Pancreas (tissue), 10 donors: ENCODE data around the gene CEP131. TPM values are rescaled to one million over a fixed set of nuclear protein-coding genes. Genes with fewer than 3 reads are reported as not detected.
A peak's percentile ranks its signal among the peaks of the same experiment; 100 is the strongest.
"Not testable (repeated sequence)": the region's sequence is repeated elsewhere in the genome, so short reads cannot be mapped to it uniquely, and the experiment has no call there.

Experiments
- ATAC-seq, 4 donors: fragments of 200-7000 bp; cut with Tn5 transposase; one replicate each; pipeline versions ENCODE4 v1.8.0 to v1.9.1; 2020; ENCODE audit warnings: mild to moderate bottlenecking in 4 of 4, moderate library complexity in 4 of 4
- DNase-seq, 6 donors: peaks; one replicate each; pipeline ENCODE4 v3.0.0-alpha.2; 2020
- FAIRE-seq: peaks from 2 replicates; lab custom pipeline; 2012; peaks lifted over from hg19 to GRCh38; lab: Jason Lieb, UNC
- H3K27ac ChIP-seq, 4 donors: fragments of 200-600 bp; sonication (generic); 1 replicate in 3 of 4; 2 replicates in 1 of 4; pipeline versions ENCODE4 v1.5.0 to v1.8.0; 2020
- H3K27me3 ChIP-seq, 4 donors: fragments of 200-600 bp; one replicate each; pipeline ENCODE4 v1.8.0; 2021
- H3K36me3 ChIP-seq, 3 donors: fragments of 200-600 bp; sonication (generic) in 1 of 3; one replicate each; pipeline versions ENCODE4 v1.5.0 to v1.8.0; 2020 to 2021
- H3K4me1 ChIP-seq, 3 donors: fragments of 200-600 bp; one replicate each; pipeline ENCODE4 v1.8.0; 2021
- H3K4me3 ChIP-seq, 4 donors: fragments of 200-600 bp; sonication (generic) in 2 of 4; one replicate each; pipeline versions ENCODE4 v1.5.0 to v1.8.0; 2020 to 2021
- H3K9me3 ChIP-seq, 4 donors: fragments of 200-600 bp; one replicate each; pipeline ENCODE4 v1.8.0; 2021
- WGBS, 2 donors: extraction: QIAGEN DNeasy Blood & Tissue Kit; methylation state at CpG; one replicate each; pipeline ENCODE4 v1.1.7; 2013; 5-methylcytosine and 5-hydroxymethylcytosine counted together
- intact Hi-C, 3 donors: fragments of 100-400 bp; cut with DNase I; formaldehyde crosslinking; loops; one replicate each; pipeline versions ENCODE4 v1.11.1 to v1.14.2; 2022
- polyA plus RNA-seq, 2 donors: library from polyadenylated mRNA; stranded (reverse); fragments of 200-250 nt; gene quantifications; one replicate each; pipeline ENCODE4 v1.2.3, GENCODE V29; 2013
- total RNA-seq, 6 donors: library from RNA; stranded (reverse); fragmentation: NEBNext Ultra II Directional in 4 of 6; extraction: Animal tissue kit (Norgen Biotek cat#: 25700) in 4 of 6; gene quantifications; one replicate each; pipeline versions ENCODE4 v1.2.1 to v1.2.4, GENCODE V29; 2021 to 2023
- TF ChIP-seq, protein P1 (sequence below), 4 donors: fragments of 200-600 bp; sonication (generic) in 3 of 4; IDR thresholded peaks; one replicate each; pipeline versions ENCODE4 v1.5.0 to v1.8.0; 2021; ENCODE audit warnings: antibody characterized with exemption in 4 of 4
- donor health status: healthy with polysubstance abuse.
- donor health status: DM: no; HTN: no; CAD: no; lungs with moderate emphysema.
- donor health status: DM: no; HTN: no; CAD: no.
- donor health status: control.
- donor health status: control.
- donor health status: Bipolar disorder and iron deficiency.
- donor health status: DM: yes; HTN: yes; CAD: no.
- donor health status: DM: no; HTN: no; CAD: no.
- donor health status: DM: no; HTN: no; CAD: no.
- donor health status: DM: yes; HTN: yes; CAD: no.

CEP131 gene
- total and polyA plus RNA-seq, 8 donors, result 3.4 to 22.8 (median 4.6) TPM

- Histone ChIP-seq H3K27me3 (no peaks in the 10 kb centered on the region), H3K4me1 (no peaks in the 10 kb centered on the region), H3K9me3 (no peaks in the 10 kb centered on the region), H3K27ac (no peak overlapping the region), H3K36me3 (peaks cover 0 to 8% (median 0%) of the 10 kb centered on the region in 3 donors), H3K4me3 (no peak overlapping the region)
- whole genome bisulfite sequencing, 2 donors, result 90 to 92% methylated on average over 14 of the region's 14 CpGs
- ATAC-seq, result no peak
- TF ChIP-seq, protein P1, sequence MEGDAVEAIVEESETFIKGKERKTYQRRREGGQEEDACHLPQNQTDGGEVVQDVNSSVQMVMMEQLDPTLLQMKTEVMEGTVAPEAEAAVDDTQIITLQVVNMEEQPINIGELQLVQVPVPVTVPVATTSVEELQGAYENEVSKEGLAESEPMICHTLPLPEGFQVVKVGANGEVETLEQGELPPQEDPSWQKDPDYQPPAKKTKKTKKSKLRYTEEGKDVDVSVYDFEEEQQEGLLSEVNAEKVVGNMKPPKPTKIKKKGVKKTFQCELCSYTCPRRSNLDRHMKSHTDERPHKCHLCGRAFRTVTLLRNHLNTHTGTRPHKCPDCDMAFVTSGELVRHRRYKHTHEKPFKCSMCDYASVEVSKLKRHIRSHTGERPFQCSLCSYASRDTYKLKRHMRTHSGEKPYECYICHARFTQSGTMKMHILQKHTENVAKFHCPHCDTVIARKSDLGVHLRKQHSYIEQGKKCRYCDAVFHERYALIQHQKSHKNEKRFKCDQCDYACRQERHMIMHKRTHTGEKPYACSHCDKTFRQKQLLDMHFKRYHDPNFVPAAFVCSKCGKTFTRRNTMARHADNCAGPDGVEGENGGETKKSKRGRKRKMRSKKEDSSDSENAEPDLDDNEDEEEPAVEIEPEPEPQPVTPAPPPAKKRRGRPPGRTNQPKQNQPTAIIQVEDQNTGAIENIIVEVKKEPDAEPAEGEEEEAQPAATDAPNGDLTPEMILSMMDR (IDR thresholded peaks at IDR 0.05), result no peak
- DNase-seq, result peak in 1 of 6 donors; percentile 53
- intact Hi-C loops, result no loop called here
- FAIRE-seq, result no peak
Measured at GRCh38 chr17:81229666-81229920, 6.8 kb upstream of the CEP131 start.

- TF ChIP-seq, protein P1 (IDR thresholded peaks at IDR 0.05), result no peak
Measured at GRCh38 chr17:81228834-81229665, 6.3 kb upstream of the CEP131 start.

GRCh38 chr17:81228420-81228819 is 5.7 kb upstream of the CEP131 start:
- intact Hi-C loops, result no loop called here
- no peak overlapping the region for H3K4me3 ChIP-seq
- DNase-seq (peak in 2 of 6 donors; percentile 12 to 23), ATAC-seq (peak in 1 of 4 donors; percentile 49), FAIRE-seq (no peak)
- no peak overlapping the region for H3K27ac ChIP-seq
- peaks cover 0 to 8% (median 0%) of the 10 kb centered on the region in 3 donors for H3K36me3 ChIP-seq
- H3K9me3 ChIP-seq, result no peaks in the 10 kb centered on the region
- TF ChIP-seq, protein P1 (IDR thresholded peaks at IDR 0.05), result no peak
- WGBS, 2 donors, result 81 to 85% methylated on average over 9 of the region's 9 CpGs
- H3K27me3 ChIP-seq, result no peaks in the 10 kb centered on the region
- peaks cover 0 to 3% (median 0%) of the 10 kb centered on the region in 3 donors for H3K4me1 ChIP-seq

More at GRCh38 chr17:81228834-81229665, 6.3 kb upstream of the CEP131 start:
- no peak overlapping the region for H3K4me3 ChIP-seq
- H3K4me1 ChIP-seq, result no peaks in the 10 kb centered on the region
- H3K27me3 ChIP-seq, result no peaks in the 10 kb centered on the region
- FAIRE-seq (no peak), DNase-seq (peak in 1 of 6 donors; percentile 72), ATAC-seq (peak in 1 of 4 donors; percentile 10)
- H3K36me3 ChIP-seq, result peaks cover 0 to 8% (median 0%) of the 10 kb centered on the region in 3 donors
- 90 to 93% methylated on average over 30 to 32 of the region's 32 CpGs for WGBS, 2 donors
- H3K9me3 ChIP-seq, result no peaks in the 10 kb centered on the region
- no peak overlapping the region for H3K27ac ChIP-seq
- intact Hi-C loops, result no loop called here

DNA sequence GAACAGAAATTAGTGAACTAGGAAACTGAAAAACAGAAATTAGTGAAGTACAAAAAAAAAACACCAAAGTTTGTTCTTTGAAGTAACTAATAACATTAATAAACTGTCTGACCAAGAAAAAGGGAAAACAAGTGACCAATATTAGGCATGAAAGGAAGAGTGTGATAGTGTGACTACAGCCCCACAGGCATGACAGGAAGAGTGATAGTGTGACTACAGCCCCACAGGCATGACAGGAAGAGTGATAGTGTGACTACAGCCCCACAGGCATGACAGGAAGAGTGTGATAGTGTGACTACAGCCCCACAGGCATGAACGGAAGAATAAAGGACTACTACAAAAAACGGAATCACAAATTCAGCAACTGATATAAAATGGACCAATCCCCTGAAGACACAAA is 4.9 kb upstream of the CEP131 start:
- WGBS, 2 donors, result 64 to 78% methylated on average over 2 of the region's 2 CpGs
- intact Hi-C loops, result not testable (repeated sequence)

DNA sequence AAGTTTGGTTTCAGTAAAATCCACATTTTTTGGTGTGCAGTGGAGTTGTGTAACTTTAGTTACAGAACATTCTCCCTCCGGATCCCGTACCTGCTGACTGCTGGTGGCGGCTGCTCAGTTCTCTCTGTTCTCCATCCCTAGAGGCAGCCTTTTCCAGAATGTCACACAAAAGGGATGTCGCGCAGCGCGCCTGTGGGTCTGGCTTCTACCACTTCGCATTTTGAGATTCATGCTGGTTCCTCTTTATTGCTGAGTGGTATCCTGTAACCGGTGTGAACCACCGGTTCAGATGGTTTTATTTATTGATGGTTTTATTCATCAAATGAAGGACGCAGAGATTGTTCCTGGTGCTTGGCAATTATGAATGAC is 981 bp upstream of the CEP131 start:
- intact Hi-C loops, result no loop called here
- H3K27me3 ChIP-seq, result no peaks in the 10 kb centered on the region
- H3K36me3 ChIP-seq, result no peaks in the 10 kb centered on the region
- no peaks in the 10 kb centered on the region for H3K9me3 ChIP-seq
- DNase-seq (peak in 1 of 6 donors; percentile 47), ATAC-seq (peak in 1 of 4 donors; percentile 3), FAIRE-seq (no peak)
- TF ChIP-seq, protein P1 (IDR thresholded peaks at IDR 0.05), result no peak
- peak overlapping the region in 2 of 4 donors; percentile 13 to 38 for H3K4me3 ChIP-seq
- peaks cover 0 to 11% (median 7%) of the 10 kb centered on the region in 3 donors for H3K4me1 ChIP-seq
- peak overlapping the region in 1 of 4 donors; percentile 12 for H3K27ac ChIP-seq
- 21 to 29% methylated on average over 11 of the region's 11 CpGs for WGBS, 2 donors

More for the DNA sequence above, 4.9 kb upstream of the CEP131 start:
- not testable (repeated sequence) for FAIRE-seq, H3K4me3 ChIP-seq, H3K36me3 ChIP-seq, H3K27ac ChIP-seq, H3K9me3 ChIP-seq, H3K27me3 ChIP-seq, DNase-seq, H3K4me1 ChIP-seq, ATAC-seq
